Measurements from ENCODE around the gene GRK7. TPM values are rescaled to one million over a fixed set of nuclear protein-coding genes. Genes with fewer than 3 reads are reported as not detected.
"Not testable (repeated sequence)": the region's sequence is repeated elsewhere in the genome, so short reads cannot be mapped to it uniquely, and the experiment has no call there.

The GRK7 gene
- total RNA-seq, 2 experiments from 2014 or later = not detected

- Histone ChIP-seq H4K20me1 (ENCODE audit: insufficient read depth, low read length) (no peaks in the 10 kb centered on the region), H3K27ac (ENCODE audit: low read depth, low read length, poor library complexity, severe bottlenecking) (no peak overlapping the region), H2AFZ (ENCODE audit: low read length) (no peak overlapping the region), H3K4me1 (ENCODE audit: insufficient read depth, low read length, poor library complexity, severe bottlenecking) (peaks cover 22% of the 10 kb centered on the region), H3K4me3 (ENCODE audit: low read depth, low read length, poor library complexity, severe bottlenecking) (no peak overlapping the region), H3K79me2 (ENCODE audit: insufficient read depth, low read depth, low read length) (no peaks in the 10 kb centered on the region), H3K4me2 (ENCODE audit: low read length) (no peak overlapping the region), H3K36me3 (ENCODE audit: insufficient read depth, low read length) (no peaks in the 10 kb centered on the region), H3K9me2 (ENCODE audit: insufficient read depth, low read length) (no peaks in the 10 kb centered on the region), H3K9me3 (ENCODE audit: low read length) (no peaks in the 10 kb centered on the region)
- ChIA-PET POLR2A (interaction anchor here (1.0 kb wide), 1 partner anchor 493 kb away, joined by 3 read pairs; no protein-coding TSS in a partner anchor), CTCF (ENCODE audit: unreplicated experiment) (no interaction called here)
- DNase-seq (ENCODE audit: low spot score) = no peak
- BruUV-seq (replicated peaks) = no TSS peak
- intact Hi-C loops (cut with micrococcal nuclease; ENCODE audit: unreplicated experiment) = no loop called here
- TF ChIP-seq CTCF (conservative IDR thresholded peaks at IDR 0.05; ENCODE audit: low read length) = no peak
- no peak for TF ChIP-seq EZH2phosphoT487 (IDR thresholded peaks at IDR 0.05; ENCODE audit: borderline replicate concordance, low read depth, low read length)
These were observed 34.7 kb downstream of the GRK7 start for GRCh38 chr3:141797819-141798447.

GRCh38 chr3:141798448-141798845 is 35.2 kb downstream of the GRK7 start:
- H3K9me3 ChIP-seq (ENCODE audit: low read length) = no peaks in the 10 kb centered on the region
- H3K4me2 ChIP-seq (ENCODE audit: low read length) = no peak overlapping the region
- H4K20me1 ChIP-seq (ENCODE audit: insufficient read depth, low read length) = no peaks in the 10 kb centered on the region
- POLR2A ChIA-PET = interaction anchor here (1.0 kb wide), 1 partner anchor 494 kb away, joined by 3 read pairs; no protein-coding TSS in a partner anchor
- no peak overlapping the region for H3K27ac ChIP-seq (ENCODE audit: low read depth, low read length, poor library complexity, severe bottlenecking)
- H3K9me2 ChIP-seq (ENCODE audit: insufficient read depth, low read length) = no peaks in the 10 kb centered on the region
- no peak overlapping the region for H3K4me3 ChIP-seq (ENCODE audit: low read depth, low read length, poor library complexity, severe bottlenecking)
- no peak for DNase-seq (ENCODE audit: low spot score)
- no peak overlapping the region for H2AFZ ChIP-seq (ENCODE audit: low read length)
- H3K36me3 ChIP-seq (ENCODE audit: insufficient read depth, low read length) = no peaks in the 10 kb centered on the region
- peaks cover 22% of the 10 kb centered on the region for H3K4me1 ChIP-seq (ENCODE audit: insufficient read depth, low read length, poor library complexity, severe bottlenecking)
- CTCF ChIA-PET (ENCODE audit: unreplicated experiment) = no interaction called here
- intact Hi-C loops (cut with micrococcal nuclease; ENCODE audit: unreplicated experiment) = no loop called here
- BruUV-seq (replicated peaks) = no TSS peak
- TF ChIP-seq CTCF (conservative IDR thresholded peaks at IDR 0.05; ENCODE audit: low read length) = no peak
- no peaks in the 10 kb centered on the region for H3K79me2 ChIP-seq (ENCODE audit: insufficient read depth, low read depth, low read length)

GRCh38 chr3:141802316-141803077 is 39.3 kb downstream of the GRK7 start:
- DNase-seq (ENCODE audit: low spot score) = no peak
- ChIA-PET CTCF (ENCODE audit: unreplicated experiment) (no interaction called here), POLR2A (no interaction called here)
- Histone ChIP-seq H3K4me1 (ENCODE audit: insufficient read depth, low read length, poor library complexity, severe bottlenecking) (peaks cover 4% of the 10 kb centered on the region), H3K36me3 (ENCODE audit: insufficient read depth, low read length) (no peaks in the 10 kb centered on the region), H3K9me3 (ENCODE audit: low read length) (no peaks in the 10 kb centered on the region), H3K4me3 (ENCODE audit: low read depth, low read length, poor library complexity, severe bottlenecking) (no peak overlapping the region), H3K27ac (ENCODE audit: low read depth, low read length, poor library complexity, severe bottlenecking) (no peak overlapping the region), H2AFZ (ENCODE audit: low read length) (no peak overlapping the region), H3K9me2 (ENCODE audit: insufficient read depth, low read length) (no peaks in the 10 kb centered on the region), H3K79me2 (ENCODE audit: insufficient read depth, low read depth, low read length) (no peaks in the 10 kb centered on the region), H3K4me2 (ENCODE audit: low read length) (no peak overlapping the region), H4K20me1 (ENCODE audit: insufficient read depth, low read length) (no peaks in the 10 kb centered on the region)
- intact Hi-C loops (cut with micrococcal nuclease; ENCODE audit: unreplicated experiment) = no loop called here
- TF ChIP-seq EZH2phosphoT487 (IDR thresholded peaks at IDR 0.05; ENCODE audit: borderline replicate concordance, low read depth, low read length) (no peak), CTCF (conservative IDR thresholded peaks at IDR 0.05; ENCODE audit: low read length) (no peak)
- no TSS peak for BruUV-seq (replicated peaks)

GRCh38 chr3:141803538-141803937 is 40.3 kb downstream of the GRK7 start:
- H3K4me2 ChIP-seq (ENCODE audit: low read length); H2AFZ ChIP-seq (ENCODE audit: low read length); H3K4me3 ChIP-seq (ENCODE audit: low read depth, low read length, poor library complexity, severe bottlenecking); H4K20me1 ChIP-seq (ENCODE audit: insufficient read depth, low read length); DNase-seq (ENCODE audit: low spot score); BruUV-seq (replicated peaks); H3K9me2 ChIP-seq (ENCODE audit: insufficient read depth, low read length); H3K27ac ChIP-seq (ENCODE audit: low read depth, low read length, poor library complexity, severe bottlenecking); H3K9me3 ChIP-seq (ENCODE audit: low read length); CTCF ChIA-PET (ENCODE audit: unreplicated experiment); H3K4me1 ChIP-seq (ENCODE audit: insufficient read depth, low read length, poor library complexity, severe bottlenecking); H3K36me3 ChIP-seq (ENCODE audit: insufficient read depth, low read length); H3K79me2 ChIP-seq (ENCODE audit: insufficient read depth, low read depth, low read length); intact Hi-C loops (cut with micrococcal nuclease; ENCODE audit: unreplicated experiment): not testable (repeated sequence)
- POLR2A ChIA-PET = interaction anchor here (0.6 kb wide), 2 partner anchors 82 to 162 kb away, joined by 3 read pairs; no protein-coding TSS in a partner anchor
